Activated naive CD8-positive, alpha-beta T cell treated with anti-CD3 and anti-CD28 coated beads, Interleukin-2, amount 50 U/mL, for 24 hours (primary cell): Measurements from ENCODE around the gene TMOD3.
A peak's percentile ranks its signal among the peaks of the same experiment; 100 is the strongest.

Experiments used
- ATAC-seq: fragments of 150-1000 bp; cut with Tn5 transposase; one replicate; pipeline ENCODE4 v1.10.0; 2021
- DNase-seq: peaks from one replicate; pipeline ENCODE4 v3.0.0; 2021
- H3K27ac Mint-ChIP-seq: one replicate; pipeline ENCODE4 v1.8.0; 2021; ENCODE audit warnings: mild to moderate bottlenecking, mixed read lengths
- H3K27me3 Mint-ChIP-seq: one replicate; pipeline ENCODE4 v1.8.0; 2021; ENCODE audit warnings: mixed read lengths
- H3K36me3 Mint-ChIP-seq: one replicate; pipeline ENCODE4 v1.8.0; 2021; ENCODE audit warnings: low read depth, mixed read lengths
- H3K4me1 Mint-ChIP-seq: one replicate; pipeline ENCODE4 v1.8.0; 2021; ENCODE audit warnings: mixed read lengths
- H3K4me3 Mint-ChIP-seq: one replicate; pipeline ENCODE4 v1.8.0; 2021; ENCODE audit warnings: mild to moderate bottlenecking, moderate library complexity, mixed read lengths
- H3K9me3 Mint-ChIP-seq: one replicate; pipeline ENCODE4 v1.8.0; 2021; ENCODE audit warnings: mixed read lengths

TMOD3 gene

GRCh38 chr15:51935466-51936104, 106.1 kb downstream of the TMOD3 start:
- Mint-ChIP-seq H3K9me3 (no peaks in the 10 kb centered on the region), H3K36me3 (peaks cover 11% of the 10 kb centered on the region), H3K27me3 (no peaks in the 10 kb centered on the region)

DNA sequence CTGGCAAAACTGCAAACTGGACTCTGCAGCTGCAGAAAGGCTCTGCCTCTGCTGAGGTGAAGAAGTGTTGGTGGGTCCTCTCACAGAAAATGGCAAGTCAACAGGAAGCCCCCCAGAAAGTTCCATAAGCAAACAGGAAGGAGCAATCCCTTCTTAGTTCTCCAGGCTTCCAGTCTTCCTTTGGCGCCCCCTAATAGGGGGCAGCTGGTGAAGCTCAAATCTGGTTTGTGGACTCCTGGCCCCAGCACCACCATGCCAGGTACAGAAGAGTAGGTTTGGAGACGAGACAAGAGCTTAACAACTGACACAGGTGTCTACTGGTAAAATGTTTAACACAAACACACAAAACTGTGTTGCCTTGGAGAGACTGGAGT, 106.6 kb downstream of the TMOD3 start:
- Mint-ChIP-seq H3K27ac (peak overlapping the region; percentile 19), H3K36me3 (peaks cover 13% of the 10 kb centered on the region), H3K9me3 (no peaks in the 10 kb centered on the region), H3K4me1 (peaks cover 6% of the 10 kb centered on the region), H3K27me3 (no peaks in the 10 kb centered on the region), H3K4me3 (no peak overlapping the region)
- ATAC-seq (no peak), DNase-seq (no peak)

More at GRCh38 chr15:51935466-51936104, 106.1 kb downstream of the TMOD3 start:
- ATAC-seq: peak; percentile 46
- H3K4me3 Mint-ChIP-seq: no peak overlapping the region
- H3K4me1 Mint-ChIP-seq: peaks cover 6% of the 10 kb centered on the region
- no peak for DNase-seq
- H3K27ac Mint-ChIP-seq: peak overlapping the region; percentile 50

GRCh38 chr15:51938286-51938685, 108.8 kb downstream of the TMOD3 start:
- peaks cover 24% of the 10 kb centered on the region for H3K36me3 Mint-ChIP-seq
- no peaks in the 10 kb centered on the region for H3K9me3 Mint-ChIP-seq
- peak overlapping the region; percentile 65 for H3K27ac Mint-ChIP-seq
- no peaks in the 10 kb centered on the region for H3K27me3 Mint-ChIP-seq
- H3K4me1 Mint-ChIP-seq: peaks cover 6% of the 10 kb centered on the region
- ATAC-seq (no peak), DNase-seq (no peak)
- H3K4me3 Mint-ChIP-seq: no peak overlapping the region

- H3K9me3 Mint-ChIP-seq: no peaks in the 10 kb centered on the region
- H3K27ac Mint-ChIP-seq: no peak overlapping the region
- H3K36me3 Mint-ChIP-seq: peaks cover 32% of the 10 kb centered on the region
- no peak for DNase-seq
- H3K4me3 Mint-ChIP-seq: no peak overlapping the region
- peaks cover 6% of the 10 kb centered on the region for H3K4me1 Mint-ChIP-seq
- no peaks in the 10 kb centered on the region for H3K27me3 Mint-ChIP-seq
- ATAC-seq: no peak
Measured at GRCh38 chr15:51939216-51939615, 109.8 kb downstream of the TMOD3 start.

DNA sequence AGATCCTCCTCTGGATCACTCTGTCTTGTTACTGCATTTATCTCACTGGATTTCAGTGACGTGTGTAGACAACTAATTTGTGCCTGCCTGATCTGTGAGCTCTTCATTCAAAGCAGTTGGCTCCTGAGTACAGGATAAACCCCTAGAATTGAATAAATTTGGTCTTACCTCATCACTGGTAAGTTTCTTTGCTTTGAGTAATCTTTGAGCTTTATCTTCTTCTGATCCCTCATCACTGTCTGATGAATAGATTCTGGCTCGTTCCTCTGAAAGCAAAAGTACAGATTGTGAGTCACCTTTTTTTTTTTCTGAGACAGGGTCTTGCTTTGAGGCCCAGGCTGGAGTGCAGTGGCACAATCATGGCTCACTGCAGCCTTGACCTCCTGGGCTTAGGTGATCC, 117.7 kb downstream of the TMOD3 start:
- no peak overlapping the region for H3K27ac Mint-ChIP-seq
- peaks cover 51% of the 10 kb centered on the region for H3K36me3 Mint-ChIP-seq
- H3K9me3 Mint-ChIP-seq: no peaks in the 10 kb centered on the region
- no peak for ATAC-seq
- no peak overlapping the region for H3K4me3 Mint-ChIP-seq
- H3K27me3 Mint-ChIP-seq: no peaks in the 10 kb centered on the region
- DNase-seq: no peak
- H3K4me1 Mint-ChIP-seq: peaks cover 2% of the 10 kb centered on the region

- Mint-ChIP-seq H3K27ac (no peak overlapping the region), H3K4me1 (no peaks in the 10 kb centered on the region), H3K4me3 (no peak overlapping the region), H3K27me3 (no peaks in the 10 kb centered on the region), H3K36me3 (peaks cover 49% of the 10 kb centered on the region), H3K9me3 (no peaks in the 10 kb centered on the region)
- ATAC-seq (no peak), DNase-seq (no peak)
Measured at GRCh38 chr15:51952805-51953204, 123.4 kb downstream of the TMOD3 start.

DNA sequence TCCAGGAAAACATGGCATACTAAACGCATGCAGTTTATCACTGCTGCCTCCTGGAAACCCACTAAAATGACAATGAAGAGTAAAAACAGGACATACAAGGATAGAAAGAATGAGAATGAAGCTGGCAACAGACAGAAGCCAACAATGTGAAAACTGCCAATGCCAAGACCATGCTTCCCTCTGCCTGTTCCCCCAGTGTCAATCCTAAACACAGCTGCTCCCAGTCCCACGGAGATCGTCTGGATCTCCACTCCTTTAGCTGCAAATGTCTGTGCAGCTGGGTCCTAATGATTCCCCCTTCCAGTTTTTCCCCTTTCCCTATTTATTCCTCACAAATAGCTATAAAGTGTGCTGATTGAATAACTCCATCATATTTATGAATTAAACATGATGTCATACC, 126.1 kb downstream of the TMOD3 start:
- Mint-ChIP-seq H3K4me1 (no peaks in the 10 kb centered on the region), H3K4me3 (no peak overlapping the region), H3K27ac (no peak overlapping the region), H3K27me3 (no peaks in the 10 kb centered on the region), H3K36me3 (peaks cover 45% of the 10 kb centered on the region), H3K9me3 (no peaks in the 10 kb centered on the region)
- no peak for ATAC-seq
- no peak for DNase-seq
